ENCODE measurements around the gene LZTFL1.

Gene LZTFL1

GRCh38 chr3:45841757-45842491 lies at the start of gene LZTFL1:
TSS of gene LZTFL1 (minus strand) at chr3:45842119. CDS start at chr3:45841991, 128 bp downstream.
- peak; percentile 70 for FAIRE-seq

- no peak for FAIRE-seq
These were observed 48.5 kb upstream of the LZTFL1 start for GRCh38 chr3:45890405-45890804.

GRCh38 chr3:45889337-45889736 lies 47.4 kb upstream of the LZTFL1 start:
- FAIRE-seq, result no peak

- FAIRE-seq, result no peak
These were observed 46.0 kb upstream of the LZTFL1 start for GRCh38 chr3:45887759-45888511.

- FAIRE-seq, result no peak
These were observed 45.4 kb upstream of the LZTFL1 start for GRCh38 chr3:45887285-45887684.

- no peak for FAIRE-seq
These were observed 44.2 kb upstream of the LZTFL1 start, which contains the start of gene CCR9 for GRCh38 chr3:45885979-45886705. TSS of gene CCR9 (plus strand) at chr3:45886543. CDS start at chr3:45894934, 8,391 bp downstream.

GRCh38 chr3:45884368-45885201 lies 42.7 kb upstream of the LZTFL1 start:
- no peak for FAIRE-seq

GRCh38 chr3:45881078-45882022 lies 39.4 kb upstream of the LZTFL1 start:
- no peak for FAIRE-seq

- FAIRE-seq, result no peak
These were observed 38.8 kb upstream of the LZTFL1 start for GRCh38 chr3:45880725-45881077.

- FAIRE-seq, result no peak
These were observed 36.2 kb upstream of the LZTFL1 start for GRCh38 chr3:45878124-45878523.

GRCh38 chr3:45874677-45875346 lies 32.9 kb upstream of the LZTFL1 start:
- no peak for FAIRE-seq

- FAIRE-seq, result no peak
These were observed 31.7 kb upstream of the LZTFL1 start for GRCh38 chr3:45873638-45874037.

GRCh38 chr3:45873036-45873435 lies 31.1 kb upstream of the LZTFL1 start:
- no peak for FAIRE-seq

- no peak for FAIRE-seq
These were observed 30.6 kb upstream of the LZTFL1 start for GRCh38 chr3:45872569-45872968.

GRCh38 chr3:45871780-45872179 lies 29.9 kb upstream of the LZTFL1 start:
- no peak for FAIRE-seq

GRCh38 chr3:45870099-45870498 lies 28.2 kb upstream of the LZTFL1 start:
- no peak for FAIRE-seq

GRCh38 chr3:45869638-45870037 lies 27.7 kb upstream of the LZTFL1 start:
- FAIRE-seq, result no peak

- FAIRE-seq, result no peak
These were observed 26.7 kb upstream of the LZTFL1 start for GRCh38 chr3:45868650-45869049.

- FAIRE-seq, result no peak
These were observed 26.3 kb upstream of the LZTFL1 start for GRCh38 chr3:45868213-45868612.

- no peak for FAIRE-seq
These were observed 23.6 kb upstream of the LZTFL1 start for GRCh38 chr3:45865563-45865962.
